Stimulated activated CD4-positive, alpha-beta T cell treated with anti-CD3 and anti-CD28 coated beads, Interleukin-12 subunit alpha, Interleukin-12 subunit beta, amount 100 ng/mL, for 4 hours (primary cell): ENCODE results near the gene LMCD1.

ENCODE experiments used
- DNase-seq: peaks from one replicate; pipeline ENCODE4 v3.0.0-alpha.2; 2020

Gene LMCD1

DNA sequence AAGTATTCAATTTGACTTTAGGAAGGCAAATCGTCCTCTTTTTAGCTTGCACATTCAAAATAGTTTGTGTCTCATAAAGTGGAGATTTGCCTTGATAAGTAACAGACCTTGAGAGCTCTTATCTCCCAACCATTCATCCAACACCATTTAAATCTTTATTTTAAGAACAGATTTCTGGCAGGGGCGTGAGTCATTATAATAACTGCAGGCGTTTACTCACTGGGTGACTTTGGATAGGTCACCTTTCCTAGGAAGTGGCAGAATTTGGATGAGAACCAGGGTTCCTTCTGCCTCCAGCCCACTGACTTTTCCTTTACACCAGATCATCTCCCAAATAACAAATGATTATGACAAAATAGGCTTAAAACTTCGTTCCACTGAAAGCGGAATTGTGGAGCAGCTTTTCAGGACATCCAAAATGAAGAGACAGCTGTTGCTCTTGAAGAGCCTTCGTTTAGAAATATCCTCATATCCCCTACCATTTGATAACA lies 5.0 kb downstream of the LMCD1 start:
- DNase-seq, result no peak

DNA sequence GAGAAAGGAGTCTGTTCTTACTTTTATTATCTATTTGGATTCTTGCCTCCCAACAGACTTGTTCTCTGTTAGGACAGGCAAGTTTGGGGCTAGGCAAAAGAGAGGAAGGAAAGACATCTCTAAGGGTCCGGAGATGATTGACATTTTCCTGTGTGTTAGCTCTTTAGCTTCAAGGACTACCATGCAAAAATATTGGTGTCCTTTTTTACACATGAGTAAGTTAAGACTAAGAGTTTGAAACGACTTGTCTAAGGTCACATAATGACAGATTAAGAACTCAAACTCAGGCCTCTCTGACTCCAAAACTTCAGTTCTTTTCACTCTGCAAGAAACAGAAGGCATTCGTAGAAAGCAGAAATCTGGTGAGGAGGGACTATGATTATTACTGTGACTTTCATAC lies 5.9 kb downstream of the LMCD1 start:
- no peak for DNase-seq

DNA sequence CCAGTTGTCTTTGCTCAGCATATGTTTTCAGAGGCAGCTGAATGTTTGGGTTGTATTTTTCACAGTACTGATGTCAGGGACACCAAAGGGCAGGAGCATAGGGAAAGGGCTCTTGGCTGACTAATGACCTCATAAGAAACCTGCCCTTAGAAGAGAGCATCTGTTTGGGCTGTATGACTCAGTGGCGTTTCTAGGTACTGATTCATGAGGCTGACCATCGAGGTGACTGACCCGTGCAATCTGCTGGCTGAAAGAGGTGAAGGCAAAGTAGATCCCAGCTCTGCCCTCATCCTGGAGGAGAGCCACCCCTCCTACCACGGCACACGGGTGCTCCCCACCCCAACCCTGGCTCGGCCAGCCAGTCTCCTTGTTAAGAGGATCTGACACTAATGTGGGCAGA lies 8.3 kb downstream of the LMCD1 start:
- DNase-seq, result no peak

DNA sequence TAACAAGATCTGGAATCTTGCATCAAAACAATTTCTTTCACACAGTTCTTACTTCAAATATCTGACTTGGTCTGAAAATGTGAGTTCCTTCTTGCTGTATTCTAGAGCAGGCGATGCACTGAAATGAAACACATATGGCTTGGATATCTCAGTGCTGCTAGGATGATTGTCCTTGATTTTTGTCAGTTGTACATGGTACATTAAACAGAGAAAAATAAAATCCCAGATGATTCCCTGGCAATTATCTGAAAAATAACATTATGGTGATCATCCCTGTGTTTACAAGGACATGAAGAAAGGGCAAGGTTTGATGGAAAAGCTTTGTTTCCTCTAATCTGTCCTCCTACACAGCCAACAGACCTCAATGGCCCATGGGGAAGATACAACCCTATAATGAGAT lies 10.6 kb downstream of the LMCD1 start:
- no peak for DNase-seq

DNA sequence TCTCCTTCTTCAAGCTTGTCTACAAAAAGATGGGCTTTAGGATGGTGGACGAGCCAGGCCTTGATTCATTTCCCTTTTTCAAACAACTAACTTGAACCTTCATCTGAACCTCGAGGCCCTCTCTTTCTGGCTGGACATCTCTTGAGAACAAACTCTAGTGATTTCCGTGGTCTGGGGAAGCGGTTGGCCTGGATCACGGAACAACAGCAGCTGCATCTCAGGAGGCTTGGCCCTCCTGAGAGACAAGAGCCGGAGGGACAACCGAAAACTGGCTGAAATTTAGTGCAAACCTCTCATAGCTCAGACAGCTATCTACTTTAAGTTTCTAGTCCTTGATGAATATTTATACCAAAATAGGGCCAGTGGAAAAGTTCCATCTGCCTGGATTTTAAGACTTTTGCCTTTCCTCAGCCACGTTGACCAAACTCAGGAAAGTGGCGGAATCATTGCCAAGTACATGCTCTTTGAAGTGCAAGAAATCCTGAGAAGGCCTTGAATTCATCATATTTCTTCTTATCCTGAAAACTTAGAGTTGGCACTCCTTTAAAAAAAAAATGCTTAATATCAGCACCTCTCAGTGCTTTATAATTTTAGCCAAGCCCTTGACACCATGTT lies 14.5 kb downstream of the LMCD1 start:
- no peak for DNase-seq

DNA sequence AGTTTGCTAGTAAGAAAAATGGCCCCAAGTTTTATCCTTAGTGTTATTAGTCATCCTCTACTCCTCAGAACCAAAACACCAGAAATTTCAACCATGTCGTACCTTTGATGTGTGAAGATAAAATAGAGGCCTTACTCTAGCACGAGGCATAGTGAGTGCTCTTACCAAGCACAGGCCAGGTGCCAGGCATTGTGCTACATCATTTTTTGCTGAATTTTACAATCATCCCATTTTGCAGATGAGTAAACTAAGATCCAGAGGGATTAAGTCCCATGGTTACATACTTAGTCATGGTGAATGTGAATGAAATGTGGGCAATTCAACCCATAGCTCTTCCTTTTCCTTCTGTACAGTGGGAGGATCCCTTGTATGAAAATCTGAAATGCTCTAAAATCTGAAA lies 15.2 kb downstream of the LMCD1 start:
- DNase-seq, result no peak

DNA sequence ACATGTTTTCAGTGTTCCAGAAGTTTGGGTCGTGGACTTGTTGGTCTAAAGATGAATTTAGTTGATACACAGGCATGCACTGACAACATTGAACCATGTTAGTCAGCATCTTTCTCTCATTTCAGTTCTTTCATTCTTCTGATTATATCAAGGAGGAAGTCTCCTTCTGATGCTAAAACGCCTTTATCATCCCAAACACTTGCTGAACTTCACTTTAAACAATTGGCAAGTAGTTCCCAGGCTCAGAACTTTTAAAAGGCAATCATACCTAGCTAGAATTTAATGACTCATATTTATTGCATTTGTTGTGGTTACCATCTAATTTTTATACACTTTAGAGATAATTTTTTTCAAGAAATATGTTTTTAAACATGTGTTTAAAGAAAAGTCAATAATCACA lies 15.9 kb downstream of the LMCD1 start:
- DNase-seq, result no peak

DNA sequence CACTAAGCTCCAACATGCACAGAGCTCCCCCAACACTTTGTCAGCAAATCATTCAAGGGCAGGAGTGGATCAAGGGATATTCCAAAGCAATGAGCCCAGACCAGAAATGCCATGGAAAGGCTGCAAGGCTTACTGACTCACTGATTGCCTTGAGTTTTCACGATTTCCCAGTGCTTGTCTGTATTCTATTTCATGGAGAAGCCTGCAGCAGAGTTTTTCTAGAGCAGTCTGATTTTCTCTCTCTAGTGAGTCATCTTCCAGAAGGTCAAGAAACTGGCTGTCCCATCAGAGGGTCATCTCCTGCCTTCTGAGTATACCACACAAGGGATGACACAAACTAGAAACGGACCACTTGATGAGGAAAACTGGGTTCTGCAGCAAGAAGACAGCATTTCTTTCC lies 16.5 kb downstream of the LMCD1 start:
- DNase-seq, result no peak

DNA sequence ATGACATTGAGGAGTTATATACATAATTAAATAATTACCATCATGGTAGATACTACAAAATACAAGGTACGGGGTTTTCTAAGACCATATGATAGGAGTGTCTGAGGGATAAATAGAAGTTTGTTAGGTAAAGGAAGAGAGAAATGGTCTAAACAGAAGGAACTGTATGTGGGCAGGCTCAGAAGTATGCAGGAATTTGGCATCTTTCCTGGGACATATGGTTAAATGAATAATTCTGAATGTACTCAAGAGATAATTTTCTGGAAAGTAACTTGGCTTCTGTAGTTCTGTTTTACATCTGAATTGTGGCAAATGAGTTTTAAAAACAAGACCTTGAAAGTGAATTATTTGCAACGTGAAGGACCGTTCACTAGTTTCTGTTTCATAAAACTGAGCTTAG lies 17.5 kb downstream of the LMCD1 start:
- DNase-seq, result no peak

DNA sequence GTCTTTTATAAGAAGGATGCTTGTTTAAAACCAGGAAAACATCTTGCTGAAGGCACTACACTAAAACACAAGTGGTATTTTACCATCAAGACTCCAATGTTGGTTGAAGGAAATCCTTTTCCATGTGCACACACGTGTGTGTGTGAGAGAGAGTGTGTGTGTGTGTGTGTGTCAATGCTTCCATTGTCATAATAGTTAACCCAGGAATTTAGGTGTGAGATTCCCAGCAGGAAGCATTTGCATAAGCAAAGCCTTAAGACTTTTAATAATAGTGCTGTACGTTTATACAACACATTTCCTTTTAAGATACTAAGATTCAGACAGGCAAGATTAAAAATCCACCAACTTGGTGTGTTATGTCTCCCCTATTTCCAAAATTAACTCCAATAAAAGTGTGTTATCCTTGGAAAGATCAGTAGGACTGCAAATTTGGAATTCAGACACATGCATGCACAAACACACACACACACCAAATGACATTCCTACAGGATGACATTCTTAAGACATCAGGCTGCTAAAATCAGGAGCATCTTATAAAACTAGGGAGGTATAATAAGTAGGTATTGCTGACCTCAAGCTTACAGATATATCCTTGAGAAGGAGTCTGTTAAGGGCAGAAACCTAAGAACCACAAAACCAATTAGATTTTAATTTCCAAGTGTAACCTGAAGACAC lies 18.3 kb downstream of the LMCD1 start:
- no peak for DNase-seq

DNA sequence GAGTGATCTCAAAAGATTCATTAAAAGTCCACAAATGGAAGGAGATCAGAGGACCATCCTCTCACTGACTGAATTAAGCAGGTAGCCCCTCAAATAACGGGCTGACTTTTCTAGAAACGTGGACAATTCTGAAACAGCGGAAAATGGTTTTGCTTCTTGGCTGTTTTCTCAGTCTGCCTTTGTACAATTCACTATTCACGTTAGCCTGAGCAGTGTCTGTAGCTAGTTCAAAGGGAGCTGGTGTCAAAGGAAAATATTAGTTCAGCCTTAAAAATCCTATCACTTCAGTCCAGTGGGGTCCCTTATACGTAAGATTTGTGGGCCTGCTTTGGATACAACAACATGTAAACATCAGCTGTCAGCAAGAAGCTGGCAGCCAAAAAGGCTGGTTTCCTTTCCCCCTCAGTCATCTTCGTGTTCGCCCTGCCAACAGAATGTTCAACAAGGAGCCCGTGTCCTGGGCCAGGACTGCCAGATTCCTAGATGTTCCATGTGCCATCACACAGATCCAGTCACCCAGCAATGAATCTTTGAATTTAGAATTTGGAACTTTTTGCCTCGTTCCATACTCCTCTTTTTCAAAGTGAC lies 19.3 kb downstream of the LMCD1 start:
- no peak for DNase-seq

DNA sequence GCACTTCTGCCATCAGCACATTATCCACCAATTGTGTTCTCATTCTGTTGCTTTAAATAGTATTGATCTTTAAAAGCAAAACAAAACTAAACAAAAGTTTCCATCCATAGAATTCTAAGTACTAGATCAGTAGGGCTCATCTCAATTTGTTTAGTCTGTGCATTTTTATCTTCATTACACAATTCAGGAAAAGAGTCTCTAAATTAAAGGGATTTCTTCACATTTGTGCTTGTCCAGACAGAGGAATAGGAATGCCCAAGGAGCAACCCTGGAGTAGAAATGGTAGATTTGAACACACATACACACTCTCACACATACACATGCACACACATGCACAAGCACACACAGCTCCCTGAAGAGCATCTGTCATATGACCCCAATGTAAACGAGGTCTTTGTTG lies 21.4 kb downstream of the LMCD1 start:
- DNase-seq, result no peak

DNA sequence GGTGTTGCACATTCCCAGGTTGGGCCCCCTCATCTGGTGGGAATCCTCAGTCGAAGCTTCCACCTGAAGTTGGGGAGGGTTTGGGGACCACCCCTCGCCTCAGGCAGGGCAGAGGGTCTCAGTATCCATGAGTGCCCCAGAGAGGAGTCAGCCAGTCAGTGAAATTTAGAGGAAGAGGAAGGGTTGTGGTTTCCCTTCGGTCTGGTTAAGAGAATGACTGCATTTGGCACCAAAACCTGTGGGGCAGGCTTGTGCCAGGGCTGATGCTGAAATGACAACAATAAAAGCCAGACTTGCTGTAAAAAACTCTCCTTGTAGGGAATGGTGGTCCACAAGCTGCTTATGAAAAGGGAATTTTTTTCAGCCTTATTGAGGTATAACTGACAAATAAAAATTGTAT lies 22.6 kb downstream of the LMCD1 start:
- no peak for DNase-seq

DNA sequence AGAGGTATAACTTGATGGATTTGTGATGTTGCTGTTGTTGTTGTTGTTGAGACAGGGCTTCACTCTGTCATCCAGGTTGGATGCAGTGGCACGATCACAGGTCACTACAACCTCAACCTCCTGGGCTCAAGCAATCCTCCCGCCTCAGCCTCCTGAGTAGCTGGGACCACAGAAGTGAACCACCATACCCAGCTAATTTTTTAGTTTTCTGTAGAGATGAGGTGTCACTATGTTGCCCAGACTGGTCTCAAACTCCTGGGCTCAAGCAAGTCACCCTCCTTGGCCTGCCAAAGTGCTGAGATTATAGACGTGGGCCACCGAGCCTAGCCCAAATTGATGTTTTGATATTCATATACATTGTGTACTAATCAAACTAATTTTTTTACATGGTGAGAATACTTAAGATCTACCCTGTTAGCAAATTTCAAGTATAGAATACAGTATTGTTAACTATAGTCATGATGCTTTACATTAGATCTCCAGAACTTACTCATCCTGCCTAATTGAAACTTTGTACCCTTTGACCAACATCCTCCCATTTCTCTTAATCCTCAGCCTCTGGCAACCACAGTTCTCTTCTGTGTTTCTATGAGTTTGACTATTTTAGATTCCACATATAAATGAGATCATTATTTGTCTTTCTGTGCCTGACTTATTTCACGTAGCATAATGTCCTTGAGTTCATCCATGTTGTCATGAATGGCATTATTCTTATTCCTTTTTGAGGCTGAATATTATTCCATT lies 23.2 kb downstream of the LMCD1 start:
- DNase-seq, result no peak

DNA sequence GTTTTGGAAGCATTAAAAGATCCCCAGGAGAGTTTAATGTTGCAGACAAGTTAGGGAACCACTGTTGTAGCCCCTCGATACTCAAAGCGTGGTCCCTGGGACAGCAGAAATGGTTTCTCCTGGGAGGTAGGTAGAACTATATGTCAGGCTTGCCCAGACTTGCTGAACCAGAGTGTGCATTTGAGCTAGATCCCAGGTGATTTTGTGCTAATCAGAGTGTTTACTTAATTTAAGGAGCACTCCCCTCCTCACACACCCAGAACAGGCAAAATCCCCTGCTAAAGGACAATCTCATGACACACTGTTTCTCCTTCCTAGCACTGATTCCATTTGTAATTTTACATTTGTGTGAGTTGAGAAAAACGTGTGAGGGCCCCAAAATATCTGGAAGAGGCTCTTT lies 24.3 kb downstream of the LMCD1 start:
- DNase-seq, result no peak

DNA sequence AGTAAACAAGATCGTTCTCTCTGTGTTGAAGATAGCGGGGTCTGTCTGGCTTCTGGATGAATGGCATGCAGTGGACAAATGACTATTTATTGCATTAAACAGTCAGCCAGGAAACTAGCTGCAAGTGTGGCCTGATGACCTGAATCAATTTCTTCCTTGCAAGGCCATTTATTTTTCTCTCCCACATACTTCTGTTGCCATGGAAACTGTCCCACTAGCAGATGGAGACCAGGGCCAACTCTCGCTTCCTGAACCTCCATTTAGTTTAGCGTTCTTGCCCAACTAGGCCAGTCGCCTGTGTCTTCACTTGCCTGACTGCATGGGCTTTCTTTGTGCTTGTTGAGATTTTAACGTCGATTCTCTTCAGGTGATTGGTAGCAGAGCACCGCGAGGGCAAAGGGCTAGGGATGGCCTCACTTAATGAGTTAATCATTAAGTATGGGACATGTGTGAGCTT lies 27.6 kb downstream of the LMCD1 start:
- no peak for DNase-seq

DNA sequence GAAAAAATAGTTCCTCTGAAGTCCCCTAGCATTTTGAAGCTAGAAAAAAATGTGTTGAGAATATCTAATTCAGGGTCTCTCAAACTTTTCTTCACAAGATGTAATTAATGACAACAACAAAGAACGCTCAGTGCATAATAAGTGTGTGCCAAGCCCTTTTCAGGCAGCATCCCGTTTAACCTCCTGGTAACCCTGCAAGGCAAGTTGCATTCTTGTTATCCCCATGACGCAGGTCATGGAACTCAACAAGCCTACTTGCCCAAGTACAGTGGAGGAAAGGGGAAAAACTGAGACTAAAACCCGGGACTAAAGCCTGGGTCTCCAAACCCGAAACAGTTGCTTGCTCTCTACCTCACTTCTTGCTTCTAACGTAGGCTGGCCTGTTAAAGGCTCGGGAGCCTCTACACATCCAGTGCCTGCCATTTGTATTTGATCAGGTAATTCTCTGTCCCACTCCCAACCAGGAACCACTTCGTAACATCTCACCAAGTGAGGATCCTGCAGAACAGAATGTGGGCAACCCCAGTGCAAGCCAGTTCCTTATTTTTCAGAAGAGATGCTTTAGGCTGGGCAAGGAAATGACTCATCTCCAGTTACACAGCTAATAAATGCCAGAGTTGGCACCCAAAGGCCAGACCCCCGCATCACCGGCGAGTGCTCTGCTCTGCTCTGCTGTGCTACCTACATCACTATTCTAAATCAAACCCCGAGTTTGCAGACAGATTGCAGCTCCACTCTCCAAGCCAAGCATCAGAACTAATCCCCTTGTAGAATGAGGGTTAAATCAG lies 28.3 kb downstream of the LMCD1 start:
- DNase-seq, result no peak

DNA sequence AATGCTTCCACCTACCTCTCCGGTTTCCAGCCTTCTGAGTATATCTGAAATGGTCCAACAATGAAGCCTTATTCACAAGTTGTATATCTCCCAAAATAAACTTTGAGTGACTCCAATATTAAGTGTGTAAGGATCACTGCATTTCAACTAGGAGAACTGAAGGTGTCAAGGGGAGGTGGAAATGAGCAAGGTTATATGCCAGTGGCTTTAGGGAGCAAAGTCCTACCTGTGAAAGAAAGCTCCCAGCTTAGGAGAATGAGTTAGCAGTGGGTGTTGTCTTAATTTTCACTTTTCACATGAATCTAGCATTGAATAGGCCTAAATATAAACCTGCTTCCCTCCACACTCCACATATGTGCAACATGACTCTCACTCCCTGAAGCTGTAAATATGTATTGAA lies 29.0 kb downstream of the LMCD1 start:
- DNase-seq, result no peak

DNA sequence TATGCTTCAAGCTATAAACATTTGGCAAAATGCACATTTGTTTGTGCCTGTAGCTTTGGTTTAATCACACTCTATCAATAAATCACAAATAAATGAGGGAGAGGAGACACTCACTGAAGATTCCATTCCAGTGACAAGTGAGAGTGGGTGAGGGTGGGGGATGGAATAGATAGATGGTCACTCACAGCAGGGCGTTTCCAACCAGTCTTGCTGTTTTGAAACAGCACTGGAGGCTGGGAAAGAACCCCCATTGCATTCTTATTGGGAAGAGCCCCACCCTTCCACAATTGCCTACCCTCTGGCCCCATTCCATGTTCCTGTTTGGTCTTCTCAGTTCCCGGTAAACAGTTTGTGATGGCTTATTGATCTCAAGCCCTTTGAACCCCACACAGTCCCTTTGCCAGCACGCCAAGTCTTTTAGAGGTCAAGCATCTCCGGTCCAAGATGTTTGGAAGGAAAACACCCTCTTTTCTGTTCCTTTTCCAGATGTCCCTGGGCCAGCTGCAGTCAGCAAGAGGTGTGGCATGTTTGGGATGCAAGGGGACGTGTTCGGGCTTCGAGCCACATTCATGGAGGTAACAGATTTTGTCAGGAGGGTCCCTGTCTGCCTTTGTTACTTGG lies 30.7 kb downstream of the LMCD1 start:
- no peak for DNase-seq

DNA sequence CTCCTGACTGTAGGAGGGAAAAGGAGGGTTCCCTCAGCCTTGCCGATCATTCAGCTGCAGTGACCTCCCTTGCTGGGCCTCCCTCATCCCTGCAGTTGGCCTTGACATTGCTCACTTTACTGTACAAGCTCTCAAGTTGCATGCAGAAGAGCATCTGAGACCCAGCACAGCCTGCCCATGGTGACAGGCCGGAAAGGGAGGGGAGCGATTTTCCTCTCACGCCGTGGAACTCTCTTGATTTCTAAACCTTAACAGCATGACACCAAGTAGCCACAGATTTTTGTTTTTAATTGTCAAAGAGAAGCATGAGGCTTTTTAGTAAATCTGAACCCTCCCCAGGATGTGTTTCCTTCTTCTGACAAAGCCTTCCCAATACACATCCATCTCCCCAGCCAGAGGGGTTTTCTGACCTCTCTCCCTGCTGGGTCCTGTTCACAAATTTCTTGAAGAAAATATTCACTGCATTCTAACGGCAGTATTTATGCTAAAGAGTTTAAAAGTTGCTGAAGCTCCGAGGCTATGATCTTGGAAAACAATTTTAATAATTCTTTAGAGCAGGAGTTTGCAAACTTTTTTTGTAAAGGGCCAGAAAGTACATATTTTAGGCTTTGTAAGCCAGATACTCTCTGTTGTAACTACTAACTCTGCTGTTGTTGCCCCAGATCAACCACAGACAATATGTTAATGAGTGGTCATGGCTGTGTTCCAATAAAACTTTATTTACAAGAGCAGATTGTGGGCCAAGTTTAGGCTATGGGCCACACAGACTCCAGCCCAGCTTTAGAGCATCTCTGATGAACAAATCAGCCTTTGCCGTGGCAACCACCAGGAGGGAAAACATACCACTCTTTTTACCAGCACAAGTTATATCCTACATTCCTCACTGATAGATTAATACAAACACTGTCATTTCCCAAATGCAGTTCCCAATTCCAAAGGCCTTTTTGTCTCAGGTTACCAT lies 34.8 kb downstream of the LMCD1 start:
- no peak for DNase-seq

DNA sequence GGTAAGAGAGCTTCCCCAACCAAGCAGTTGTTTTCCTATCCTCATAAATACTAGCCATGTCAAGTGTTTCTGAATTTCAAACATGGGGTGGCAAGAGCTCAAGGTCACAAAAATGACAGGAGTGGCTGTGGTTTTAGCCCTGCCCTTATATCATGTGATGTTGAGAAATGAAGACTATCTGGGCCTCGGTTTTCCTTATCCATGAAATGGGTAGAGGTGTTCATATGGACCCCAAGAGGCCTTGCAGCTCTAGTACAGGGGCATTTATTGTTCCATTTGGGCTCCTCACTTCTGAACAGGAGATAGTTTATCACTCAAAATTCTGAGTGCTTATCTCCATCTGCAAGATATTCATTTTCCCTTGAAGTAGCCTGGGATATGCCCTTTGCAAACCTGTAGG lies 35.8 kb downstream of the LMCD1 start:
- no peak for DNase-seq
